BE2C (cell line): ENCODE measurements around the gene NTNG2.

Source experiments
- DNase-seq: peaks from one replicate; pipeline ENCODE4 v3.0.0-alpha.2; 2020
- H3K27me3 ChIP-seq: fragments of 250-450 bp; sonication (Bioruptor Pico); 2 replicates; pipeline ENCODE4 v1.5.1; 2020; ENCODE audit warnings: mild to moderate bottlenecking
- H3K36me3 ChIP-seq: fragments of 250-450 bp; sonication (Bioruptor Pico); 2 replicates; pipeline ENCODE4 v1.5.1; 2020; ENCODE audit warnings: mild to moderate bottlenecking
- H3K4me1 ChIP-seq: fragments of 250-450 bp; sonication (Bioruptor Pico); 2 replicates; pipeline ENCODE4 v1.5.1; 2020
- H3K4me3 ChIP-seq: 2 replicates; pipeline ENCODE4 v1.5.1; 2011; ENCODE audit warnings: low read depth, low read length
- H3K9me3 ChIP-seq: fragments of 250-450 bp; sonication (Bioruptor Pico); 2 replicates; pipeline ENCODE4 v1.5.1; 2020
- CTCF ChIP-seq: IDR thresholded peaks from 2 replicates; pipeline ENCODE4 v1.5.1; 2012; ENCODE audit warnings: mild to moderate bottlenecking, low read depth, low read length

The NTNG2 gene

DNA sequence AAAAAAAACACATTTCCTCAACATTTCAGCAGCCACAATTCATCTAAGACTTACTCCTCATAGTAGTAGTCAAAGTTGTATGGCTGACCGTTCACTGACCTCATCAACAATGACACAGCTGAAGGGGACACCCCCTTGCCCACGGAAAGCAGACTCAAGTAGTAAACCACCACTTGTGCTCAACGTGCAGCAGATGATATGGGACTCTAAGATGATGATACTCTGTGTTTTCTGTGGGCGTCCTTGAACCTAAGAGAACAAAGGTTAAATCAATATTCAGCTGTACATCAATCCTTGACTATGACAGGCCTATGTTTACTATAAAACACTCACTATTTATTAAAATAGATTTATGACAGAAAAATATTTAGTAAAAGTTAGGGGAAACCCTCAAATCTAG is 121.3 kb downstream of the NTNG2 start:
- DNase-seq: no peak
- Histone ChIP-seq H3K4me3 (no peak overlapping the region), H3K36me3 (peaks cover 50% of the 10 kb centered on the region), H3K4me1 (no peaks in the 10 kb centered on the region), H3K27me3 (no peaks in the 10 kb centered on the region), H3K9me3 (no peaks in the 10 kb centered on the region)
- no peak for TF ChIP-seq CTCF

DNA sequence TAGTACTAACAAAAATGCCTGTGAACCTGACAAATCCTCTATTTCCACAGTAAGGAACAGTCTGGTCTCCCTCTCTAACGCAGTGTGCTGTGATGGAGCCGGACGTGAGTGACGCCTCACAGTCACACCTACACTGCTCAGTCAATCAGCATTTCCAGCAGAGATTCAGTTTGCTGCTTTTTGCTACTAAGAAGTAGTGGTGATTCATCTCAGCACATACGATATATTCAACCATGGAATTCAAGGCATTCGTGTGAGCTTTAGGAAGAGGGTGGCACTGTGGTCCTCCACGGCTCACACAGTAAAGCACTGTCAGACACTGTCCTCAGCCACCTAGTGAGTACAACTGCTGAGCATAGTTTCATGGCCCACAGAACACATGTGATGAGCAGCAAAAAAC is 122.0 kb downstream of the NTNG2 start:
- TF ChIP-seq CTCF: no peak
- DNase-seq: no peak
- Histone ChIP-seq H3K4me1 (no peaks in the 10 kb centered on the region; the same call in 1 of the 2 replicates), H3K4me3 (no peak overlapping the region), H3K36me3 (peaks cover 49% of the 10 kb centered on the region), H3K9me3 (no peaks in the 10 kb centered on the region), H3K27me3 (no peaks in the 10 kb centered on the region)

DNA sequence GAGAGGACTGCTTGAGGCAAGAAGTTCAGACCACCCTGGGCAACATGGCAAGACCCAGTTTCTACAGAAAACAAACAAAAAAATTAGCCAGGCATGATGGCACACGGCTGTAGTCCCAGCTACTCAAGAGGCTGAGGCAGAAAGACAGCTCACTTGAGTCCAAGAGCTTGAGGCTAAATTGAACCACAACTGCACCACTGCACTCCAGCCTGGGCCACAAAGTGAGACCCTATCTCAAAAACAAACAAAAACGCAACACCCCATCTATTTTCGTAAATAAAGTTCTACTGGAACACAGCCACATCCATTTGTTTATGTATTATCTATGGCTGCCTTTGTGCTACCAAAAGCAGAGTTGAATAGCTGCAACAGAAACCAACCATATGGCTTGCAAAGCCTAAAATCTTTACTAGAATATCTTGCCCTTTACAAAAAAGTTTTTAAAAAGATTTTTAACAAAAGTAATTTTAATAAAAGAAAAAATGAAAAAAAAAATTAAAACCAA is 125.5 kb downstream of the NTNG2 start:
- TF ChIP-seq CTCF: no peak
- DNase-seq: no peak
- Histone ChIP-seq H3K4me1 (no peaks in the 10 kb centered on the region; the same call in 1 of the 2 replicates), H3K36me3 (peaks cover 32% of the 10 kb centered on the region), H3K4me3 (no peak overlapping the region), H3K9me3 (no peaks in the 10 kb centered on the region), H3K27me3 (no peaks in the 10 kb centered on the region)

DNA sequence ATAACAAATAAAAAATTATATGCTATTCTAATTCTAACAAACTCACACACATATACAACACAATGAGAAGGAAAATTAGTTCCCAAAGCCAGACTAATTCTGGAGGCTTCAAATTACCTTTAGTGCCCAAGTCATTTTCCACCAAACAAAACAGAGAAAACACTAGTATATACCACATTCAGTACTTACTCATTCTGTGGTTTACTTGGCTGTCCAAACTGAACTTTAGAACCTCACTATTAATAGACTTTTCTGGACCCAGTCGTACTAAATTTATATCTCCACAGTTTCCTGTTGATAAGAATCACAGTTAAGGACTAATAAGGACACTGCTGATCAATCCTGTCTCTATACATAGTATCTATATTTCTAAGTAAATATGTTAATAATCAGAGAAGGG is 126.5 kb downstream of the NTNG2 start:
- H3K36me3 ChIP-seq: peaks cover 31% of the 10 kb centered on the region
- no peaks in the 10 kb centered on the region for H3K27me3 ChIP-seq
- no peak for DNase-seq
- no peak for TF ChIP-seq CTCF
- H3K4me3 ChIP-seq: no peak overlapping the region
- H3K4me1 ChIP-seq: no peaks in the 10 kb centered on the region; the same call in 1 of the 2 replicates
- no peaks in the 10 kb centered on the region for H3K9me3 ChIP-seq

DNA sequence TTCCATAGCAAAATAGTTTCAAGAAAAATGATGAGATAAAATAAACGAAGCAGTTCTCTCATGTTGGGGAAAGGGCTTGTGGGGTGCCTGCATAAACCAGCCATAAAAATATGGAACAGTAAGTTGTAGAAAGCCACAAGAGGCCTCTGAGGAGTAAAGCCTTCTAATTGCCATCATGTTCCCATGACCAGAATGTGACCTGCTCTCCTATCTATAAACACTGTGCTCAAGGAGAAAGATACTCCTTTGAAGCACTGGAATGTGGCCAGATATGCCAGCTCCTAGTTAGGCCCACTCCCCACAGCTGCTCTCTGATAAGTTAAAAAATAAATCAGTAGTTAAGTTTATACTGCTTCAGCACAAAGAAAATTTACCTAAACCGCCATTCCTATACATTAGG is 127.1 kb downstream of the NTNG2 start:
- Histone ChIP-seq H3K4me3 (no peak overlapping the region), H3K27me3 (no peaks in the 10 kb centered on the region), H3K36me3 (peaks cover 33% of the 10 kb centered on the region), H3K4me1 (no peaks in the 10 kb centered on the region; the same call in 1 of the 2 replicates), H3K9me3 (no peaks in the 10 kb centered on the region)
- no peak for DNase-seq
- no peak for TF ChIP-seq CTCF

GRCh38 chr9:132293145-132293721 is 131.4 kb downstream of the NTNG2 start:
- no peaks in the 10 kb centered on the region; the same call in 1 of the 2 replicates for H3K4me1 ChIP-seq
- no peak for TF ChIP-seq CTCF
- H3K9me3 ChIP-seq: no peaks in the 10 kb centered on the region
- H3K27me3 ChIP-seq: no peaks in the 10 kb centered on the region
- H3K36me3 ChIP-seq: peaks cover 56% of the 10 kb centered on the region
- H3K4me3 ChIP-seq: no peak overlapping the region
- DNase-seq: no peak
